Measurements from ENCODE around the gene SPCS2. TPM values are rescaled to one million over a fixed set of nuclear protein-coding genes. Genes with fewer than 3 reads are reported as not detected.
A peak's percentile ranks its signal among the peaks of the same experiment; 100 is the strongest.

SPCS2 gene
- total RNA-seq, 1 donor from 2014 or later: 120 TPM

- H3K9me3 Mint-ChIP-seq (ENCODE audit: unreplicated experiment): no peaks in the 10 kb centered on the region
- H2AFZ ChIP-seq (ENCODE audit: low read depth, low read length): no peak overlapping the region
- FAIRE-seq (no peak), DNase-seq (ENCODE audit: low read depth) (no peak)
- no peak overlapping the region for H3K27ac Mint-ChIP-seq (ENCODE audit: unreplicated experiment)
- H3K36me3 Mint-ChIP-seq (ENCODE audit: low read depth, unreplicated experiment): peaks cover 32% of the 10 kb centered on the region
- H3K4me1 Mint-ChIP-seq (ENCODE audit: low read depth, unreplicated experiment): peaks cover 14% of the 10 kb centered on the region
- no peaks in the 10 kb centered on the region for H3K27me3 Mint-ChIP-seq (ENCODE audit: low read depth, unreplicated experiment)
- H3K36me3 ChIP-seq (ENCODE audit: insufficient read depth, low read length): peaks cover 6% of the 10 kb centered on the region
- no peak overlapping the region for H3K4me3 ChIP-seq (ENCODE audit: insufficient read depth, low read depth, low read length)
- no peak overlapping the region for H3K4me2 ChIP-seq (ENCODE audit: low read length)
- TF ChIP-seq EZH2 (IDR thresholded peaks at IDR 0.05; ENCODE audit: insufficient read depth, low read length): no peak
- TF ChIP-seq, protein P1, sequence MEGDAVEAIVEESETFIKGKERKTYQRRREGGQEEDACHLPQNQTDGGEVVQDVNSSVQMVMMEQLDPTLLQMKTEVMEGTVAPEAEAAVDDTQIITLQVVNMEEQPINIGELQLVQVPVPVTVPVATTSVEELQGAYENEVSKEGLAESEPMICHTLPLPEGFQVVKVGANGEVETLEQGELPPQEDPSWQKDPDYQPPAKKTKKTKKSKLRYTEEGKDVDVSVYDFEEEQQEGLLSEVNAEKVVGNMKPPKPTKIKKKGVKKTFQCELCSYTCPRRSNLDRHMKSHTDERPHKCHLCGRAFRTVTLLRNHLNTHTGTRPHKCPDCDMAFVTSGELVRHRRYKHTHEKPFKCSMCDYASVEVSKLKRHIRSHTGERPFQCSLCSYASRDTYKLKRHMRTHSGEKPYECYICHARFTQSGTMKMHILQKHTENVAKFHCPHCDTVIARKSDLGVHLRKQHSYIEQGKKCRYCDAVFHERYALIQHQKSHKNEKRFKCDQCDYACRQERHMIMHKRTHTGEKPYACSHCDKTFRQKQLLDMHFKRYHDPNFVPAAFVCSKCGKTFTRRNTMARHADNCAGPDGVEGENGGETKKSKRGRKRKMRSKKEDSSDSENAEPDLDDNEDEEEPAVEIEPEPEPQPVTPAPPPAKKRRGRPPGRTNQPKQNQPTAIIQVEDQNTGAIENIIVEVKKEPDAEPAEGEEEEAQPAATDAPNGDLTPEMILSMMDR (IDR thresholded peaks at IDR 0.05; ENCODE audit: insufficient read depth, low read depth, low read length): no peak
- H3K27me3 ChIP-seq (ENCODE audit: insufficient read depth, low read length): no peaks in the 10 kb centered on the region
- no peaks in the 10 kb centered on the region for H4K20me1 ChIP-seq (ENCODE audit: insufficient read depth, low read length)
- H3K79me2 ChIP-seq (ENCODE audit: insufficient read depth, low read length): no peaks in the 10 kb centered on the region
- H3K9me3 ChIP-seq (ENCODE audit: insufficient read depth, low read depth, low read length): no peaks in the 10 kb centered on the region
- no peak overlapping the region for H3K27ac ChIP-seq (ENCODE audit: low read depth, low read length)
- H3K4me1 ChIP-seq (ENCODE audit: insufficient read depth, low read length): peaks cover 20% of the 10 kb centered on the region
- H3K4me3 Mint-ChIP-seq (ENCODE audit: unreplicated experiment): no peak overlapping the region
- no peak overlapping the region for H3K9ac ChIP-seq (ENCODE audit: low read length)
These were observed 13.0 kb upstream of the SPCS2 start for GRCh38 chr11:74936087-74936486.

DNA sequence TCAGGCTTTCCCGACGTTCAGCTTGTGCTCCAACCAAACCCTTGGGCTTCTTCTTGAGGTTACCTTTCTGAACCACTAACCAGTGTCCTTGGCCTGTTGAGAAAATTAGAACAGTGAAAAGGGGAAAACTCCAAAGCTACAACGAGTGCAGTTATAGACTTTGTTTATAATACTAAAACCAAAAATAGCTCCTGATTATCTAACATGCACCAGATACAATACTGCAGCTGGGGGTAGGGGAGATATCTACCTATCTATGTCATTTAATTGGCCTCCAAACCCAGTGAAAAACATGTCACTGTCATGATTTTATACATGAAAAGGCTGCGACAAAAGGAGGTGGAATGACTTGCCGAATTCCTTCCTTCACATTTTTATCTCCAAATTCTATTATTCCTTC is 12.1 kb upstream of the SPCS2 start:
- no peak overlapping the region for H3K4me3 ChIP-seq (ENCODE audit: insufficient read depth, low read depth, low read length)
- FAIRE-seq (no peak), DNase-seq (ENCODE audit: low read depth) (no peak)
- peaks cover 6% of the 10 kb centered on the region for H3K36me3 ChIP-seq (ENCODE audit: insufficient read depth, low read length)
- no peaks in the 10 kb centered on the region for H3K79me2 ChIP-seq (ENCODE audit: insufficient read depth, low read length)
- no peaks in the 10 kb centered on the region for H4K20me1 ChIP-seq (ENCODE audit: insufficient read depth, low read length)
- TF ChIP-seq EZH2 (IDR thresholded peaks at IDR 0.05; ENCODE audit: insufficient read depth, low read length): no peak
- TF ChIP-seq, protein P1 (IDR thresholded peaks at IDR 0.05; ENCODE audit: insufficient read depth, low read depth, low read length): no peak
- peak overlapping the region; percentile 54 for H3K27ac ChIP-seq (ENCODE audit: low read depth, low read length)
- Mint-ChIP-seq H3K9me3 (ENCODE audit: unreplicated experiment) (no peaks in the 10 kb centered on the region), H3K27ac (ENCODE audit: unreplicated experiment) (no peak overlapping the region), H3K4me3 (ENCODE audit: unreplicated experiment) (no peak overlapping the region), H3K36me3 (ENCODE audit: low read depth, unreplicated experiment) (peaks cover 32% of the 10 kb centered on the region), H3K27me3 (ENCODE audit: low read depth, unreplicated experiment) (no peaks in the 10 kb centered on the region), H3K4me1 (ENCODE audit: low read depth, unreplicated experiment) (peaks cover 20% of the 10 kb centered on the region)
- no peak overlapping the region for H3K9ac ChIP-seq (ENCODE audit: low read length)
- no peaks in the 10 kb centered on the region for H3K27me3 ChIP-seq (ENCODE audit: insufficient read depth, low read length)
- H2AFZ ChIP-seq (ENCODE audit: low read depth, low read length): no peak overlapping the region
- H3K4me1 ChIP-seq (ENCODE audit: insufficient read depth, low read length): peaks cover 20% of the 10 kb centered on the region
- H3K9me3 ChIP-seq (ENCODE audit: insufficient read depth, low read depth, low read length): no peaks in the 10 kb centered on the region
- no peak overlapping the region for H3K4me2 ChIP-seq (ENCODE audit: low read length)

DNA sequence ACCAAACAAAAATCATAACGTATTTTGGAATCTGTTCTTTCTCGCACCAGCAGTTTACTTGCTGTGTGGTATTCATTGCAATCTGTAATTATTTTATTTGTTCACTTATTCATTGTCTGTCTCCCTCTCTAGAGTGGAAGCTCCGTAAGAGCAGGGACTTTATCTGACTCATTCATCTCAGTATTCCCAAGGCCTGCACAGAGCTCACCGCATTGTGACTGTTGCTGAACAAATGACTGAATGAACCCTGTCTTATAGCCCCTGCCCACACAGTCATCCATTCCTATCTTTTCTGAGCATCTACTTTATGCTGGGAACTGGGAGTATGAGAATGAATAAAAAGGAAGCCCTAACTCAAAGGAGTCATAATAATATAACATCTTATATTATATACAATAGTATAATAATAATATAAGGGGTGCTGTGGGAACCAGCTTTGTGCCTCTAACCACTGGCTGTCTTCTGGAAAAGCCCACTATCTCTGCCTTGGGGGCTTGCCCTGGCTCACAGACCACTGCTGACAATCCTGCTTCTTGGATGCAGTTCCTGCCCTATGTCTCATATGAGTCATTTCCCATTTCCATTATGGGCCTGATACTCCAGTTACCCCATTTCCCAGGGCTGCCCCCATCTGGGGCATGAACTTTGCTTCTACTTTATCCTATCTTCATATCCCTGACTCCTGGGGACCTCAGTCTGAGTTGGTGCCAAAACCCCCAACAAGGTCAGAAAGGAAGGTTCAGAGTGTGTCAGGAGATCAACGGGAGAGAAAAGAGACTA is 11.2 kb upstream of the SPCS2 start:
- Histone ChIP-seq H3K4me3 (ENCODE audit: insufficient read depth, low read depth, low read length) (no peak overlapping the region), H3K36me3 (ENCODE audit: insufficient read depth, low read length) (peaks cover 6% of the 10 kb centered on the region), H2AFZ (ENCODE audit: low read depth, low read length) (no peak overlapping the region), H3K4me2 (ENCODE audit: low read length) (peak overlapping the region; percentile 33), H3K27me3 (ENCODE audit: insufficient read depth, low read length) (no peaks in the 10 kb centered on the region), H3K27ac (ENCODE audit: low read depth, low read length) (peak overlapping the region; percentile 54), H4K20me1 (ENCODE audit: insufficient read depth, low read length) (no peaks in the 10 kb centered on the region), H3K79me2 (ENCODE audit: insufficient read depth, low read length) (no peaks in the 10 kb centered on the region), H3K4me1 (ENCODE audit: insufficient read depth, low read length) (peaks cover 19% of the 10 kb centered on the region), H3K9ac (ENCODE audit: low read length) (peak overlapping the region; percentile 30), H3K9me3 (ENCODE audit: insufficient read depth, low read depth, low read length) (no peaks in the 10 kb centered on the region)
- H3K27me3 Mint-ChIP-seq (ENCODE audit: low read depth, unreplicated experiment): no peaks in the 10 kb centered on the region
- H3K4me3 Mint-ChIP-seq (ENCODE audit: unreplicated experiment): no peak overlapping the region
- H3K4me1 Mint-ChIP-seq (ENCODE audit: low read depth, unreplicated experiment): peaks cover 20% of the 10 kb centered on the region
- TF ChIP-seq EZH2 (IDR thresholded peaks at IDR 0.05; ENCODE audit: insufficient read depth, low read length): no peak
- TF ChIP-seq, protein P1 (IDR thresholded peaks at IDR 0.05; ENCODE audit: insufficient read depth, low read depth, low read length): no peak
- H3K36me3 Mint-ChIP-seq (ENCODE audit: low read depth, unreplicated experiment): peaks cover 32% of the 10 kb centered on the region
- no peak for FAIRE-seq
- peak; percentile 85 for DNase-seq (ENCODE audit: low read depth)
- no peaks in the 10 kb centered on the region for H3K9me3 Mint-ChIP-seq (ENCODE audit: unreplicated experiment)
- H3K27ac Mint-ChIP-seq (ENCODE audit: unreplicated experiment): no peak overlapping the region
